GM18508 (cell line): ENCODE data around the gene BLTP3B.

Source experiments
- ATAC-seq: cut with Tn5 transposase; IDR thresholded peaks from one replicate; pipeline ENCODE4 v1.9.1; 2021; ENCODE audit warnings: moderate number of reproducible peaks; ENCODE audit not compliant: insufficient read depth, unreplicated experiment

BLTP3B gene

DNA sequence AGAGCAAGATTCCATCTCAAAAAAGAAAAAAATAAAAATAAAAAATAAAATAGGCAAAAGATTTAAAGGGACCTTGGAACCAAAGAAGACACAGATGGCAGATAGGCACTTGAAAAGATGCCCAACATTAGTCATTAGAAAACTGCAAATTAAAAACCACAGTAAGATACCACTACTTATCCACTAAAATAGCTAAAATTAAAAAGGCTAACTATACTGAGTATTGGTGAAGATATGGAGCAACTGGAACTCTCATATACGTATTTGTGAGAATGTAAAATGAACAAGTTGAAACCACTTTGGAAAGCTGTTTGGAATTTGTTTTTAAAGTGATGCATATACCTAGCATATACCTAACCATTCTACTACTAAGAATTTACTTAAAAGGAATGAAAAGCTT lies 22.3 kb downstream of the BLTP3B start:
- ATAC-seq, result no peak

DNA sequence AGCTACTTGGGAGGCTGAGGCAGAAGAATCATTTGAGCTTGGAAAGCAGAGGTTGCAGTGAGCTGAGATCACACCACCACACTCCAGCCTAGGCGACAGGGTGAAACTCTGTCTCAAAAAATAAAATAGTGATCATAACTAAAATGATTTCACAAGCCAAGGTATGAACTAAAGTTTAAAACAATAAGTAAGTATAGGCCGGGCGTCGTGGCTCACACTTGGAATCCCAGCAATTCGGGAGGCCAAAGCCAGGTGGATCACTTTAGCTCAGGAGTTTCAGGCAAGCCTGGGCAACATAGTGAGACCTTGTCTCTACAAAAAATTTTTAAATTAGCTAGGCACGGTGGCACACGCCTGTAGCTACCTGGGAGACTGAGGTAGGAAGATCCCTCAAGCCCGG lies 27.4 kb downstream of the BLTP3B start:
- no peak for ATAC-seq

DNA sequence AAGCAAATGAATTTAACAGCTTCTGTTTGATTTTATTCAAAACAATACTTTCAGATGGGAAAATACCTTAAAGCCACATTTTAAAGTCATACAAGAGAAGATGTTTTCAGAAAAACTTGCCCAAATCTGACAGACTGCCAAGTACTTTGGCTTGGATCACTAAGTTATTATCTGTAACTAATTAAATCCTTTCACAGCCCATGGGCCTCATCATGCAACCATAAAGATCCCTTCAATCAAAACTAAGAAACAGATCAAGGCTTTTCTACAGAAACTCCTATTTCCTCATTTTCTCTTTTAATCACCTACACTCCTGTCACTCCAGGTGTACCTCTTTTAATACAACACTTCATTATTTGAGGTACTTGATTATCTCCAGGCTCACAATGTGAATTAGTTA lies 28.1 kb downstream of the BLTP3B start:
- no peak for ATAC-seq

DNA sequence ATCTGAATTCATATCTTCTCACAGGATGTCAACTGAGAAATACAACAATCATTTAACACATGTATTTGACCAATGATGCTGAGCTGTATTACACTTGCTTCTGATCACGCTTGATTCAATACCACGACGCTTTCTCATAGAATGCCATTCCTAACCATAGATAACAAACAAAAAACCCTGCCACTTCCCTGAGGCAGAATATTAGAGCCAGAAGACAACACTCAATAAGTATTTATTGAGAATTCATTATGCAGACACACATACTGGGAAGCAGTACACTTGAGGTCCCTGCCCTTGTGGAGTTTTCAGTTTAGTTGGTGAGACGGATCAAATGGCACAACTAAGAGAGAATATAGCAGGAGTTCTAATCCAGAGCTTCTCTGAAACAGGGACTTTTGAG lies 32.4 kb downstream of the BLTP3B start:
- no peak for ATAC-seq

- ATAC-seq, result no peak
Observed at GRCh38 chr12:100106861-100107260, 35.8 kb downstream of the BLTP3B start.

GRCh38 chr12:100105661-100106060 lies 37.0 kb downstream of the BLTP3B start:
- ATAC-seq, result no peak

DNA sequence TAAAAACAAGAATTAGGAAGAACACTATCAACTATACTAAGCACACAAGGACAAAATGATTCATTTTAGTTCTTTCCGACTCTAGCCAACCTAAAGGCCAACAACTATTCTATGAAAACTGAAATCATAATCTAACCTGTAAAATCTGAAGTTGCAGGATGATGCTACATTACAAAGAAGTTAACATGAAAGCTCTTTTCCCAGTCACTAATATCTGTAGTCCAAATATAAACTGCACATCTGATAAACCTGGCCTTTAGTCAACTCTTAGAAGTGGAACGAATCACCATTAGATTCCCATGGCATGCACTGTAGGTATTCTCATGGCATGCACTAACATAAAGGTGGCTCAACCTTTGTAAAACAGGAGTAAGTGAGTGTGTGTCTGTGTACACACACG lies 41.7 kb downstream of the BLTP3B start:
- ATAC-seq, result no peak
